H54 (cell line): ENCODE data around the gene KCNAB2.
A peak's percentile ranks its signal among the peaks of the same experiment; 100 is the strongest.
"Not testable (repeated sequence)": the region's sequence is repeated elsewhere in the genome, so short reads cannot be mapped to it uniquely, and the experiment has no call there.

Experiments used
- DNase-seq: peaks from one replicate; pipeline ENCODE4 v3.0.0; 2011; ENCODE audit warnings: low spot score, mixed read lengths; ENCODE audit not compliant: insufficient read length
- FAIRE-seq: peaks from 3 replicates; lab custom pipeline; 2011; peaks lifted over from hg19 to GRCh38; lab: Jason Lieb, UNC
- POLR2A ChIP-seq: IDR thresholded peaks from 2 replicates; pipeline ENCODE4 v1.6.1; 2011; ENCODE audit warnings: low read depth, mild to moderate bottlenecking, low read length

KCNAB2 gene

DNA sequence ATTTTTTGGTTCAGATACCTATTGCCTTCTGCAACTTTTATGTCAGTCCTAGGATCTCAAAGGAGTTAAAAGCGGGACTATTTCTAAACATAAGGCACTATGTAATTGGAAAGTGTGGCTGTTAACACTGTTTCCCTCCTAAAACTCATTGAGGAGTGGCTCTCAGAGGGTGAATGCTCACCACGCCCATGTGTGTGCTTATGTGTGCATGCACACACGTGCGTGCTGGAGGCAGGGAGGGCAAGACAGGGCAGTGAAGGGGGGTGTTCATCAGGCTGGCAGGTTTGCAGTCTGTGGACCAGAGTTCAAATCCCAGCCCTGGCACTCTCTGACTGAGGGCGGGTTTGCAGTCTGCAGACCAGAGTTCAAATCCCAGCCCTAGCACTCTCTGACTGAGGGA lies 22.4 kb downstream of the KCNAB2 start:
- no peak for TF ChIP-seq POLR2A
- FAIRE-seq, result no peak
- no peak for DNase-seq

GRCh38 chr1:6068932-6069331 lies 23.2 kb downstream of the KCNAB2 start:
- FAIRE-seq, result no peak
- no peak for TF ChIP-seq POLR2A
- no peak for DNase-seq

GRCh38 chr1:6069573-6069972 lies 23.9 kb downstream of the KCNAB2 start:
- DNase-seq (no peak), FAIRE-seq (no peak)
- no peak for TF ChIP-seq POLR2A

DNA sequence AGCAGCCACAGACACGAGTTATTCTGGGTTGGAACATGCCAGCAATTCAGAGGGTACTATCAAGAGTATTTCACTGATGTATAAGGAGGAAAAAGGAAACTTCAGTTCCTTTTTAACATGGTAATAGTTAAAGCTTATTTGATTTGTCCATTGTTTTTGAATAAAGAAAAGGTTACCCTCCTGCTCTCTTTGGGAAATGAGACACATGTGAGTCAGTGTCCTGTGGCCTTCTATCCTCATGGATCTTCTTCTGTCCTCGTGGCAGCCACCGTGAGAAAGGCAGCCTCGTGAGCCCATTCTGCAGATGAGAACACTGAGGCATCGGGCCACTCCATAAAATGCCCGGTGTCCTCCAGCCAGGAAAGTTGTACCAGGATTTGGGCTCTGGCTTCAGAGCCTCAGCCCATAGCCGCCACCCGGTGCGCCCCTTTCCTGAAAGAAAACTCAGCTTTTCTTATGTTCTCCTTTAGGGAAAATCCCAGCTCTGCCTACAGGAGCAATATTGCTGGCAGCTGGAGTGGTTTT lies 24.8 kb downstream of the KCNAB2 start:
- TF ChIP-seq POLR2A, result no peak
- DNase-seq (no peak), FAIRE-seq (no peak)

DNA sequence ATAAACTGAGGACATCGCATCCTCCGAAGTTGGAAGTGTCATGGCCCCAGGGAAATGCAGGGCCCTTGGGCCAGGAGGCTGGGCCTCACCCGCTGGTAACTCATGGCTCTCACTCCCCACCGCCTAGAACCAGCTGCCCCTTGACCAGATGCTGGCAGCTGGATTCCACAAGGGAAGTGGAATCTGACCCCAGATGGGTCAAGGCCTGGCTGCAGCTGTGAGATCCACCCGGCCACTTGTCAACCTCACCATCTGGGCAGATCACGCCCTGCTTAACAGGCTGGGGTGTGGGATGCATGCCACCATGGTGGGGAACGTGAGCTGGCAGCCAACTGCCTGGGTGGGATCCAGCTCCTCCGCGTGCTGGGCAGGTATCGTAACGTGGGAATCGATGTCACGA lies 25.5 kb downstream of the KCNAB2 start:
- DNase-seq (no peak), FAIRE-seq (no peak)
- no peak for TF ChIP-seq POLR2A

GRCh38 chr1:6072774-6073479 lies 27.2 kb downstream of the KCNAB2 start:
- no peak for FAIRE-seq
- TF ChIP-seq POLR2A, result no peak

DNA sequence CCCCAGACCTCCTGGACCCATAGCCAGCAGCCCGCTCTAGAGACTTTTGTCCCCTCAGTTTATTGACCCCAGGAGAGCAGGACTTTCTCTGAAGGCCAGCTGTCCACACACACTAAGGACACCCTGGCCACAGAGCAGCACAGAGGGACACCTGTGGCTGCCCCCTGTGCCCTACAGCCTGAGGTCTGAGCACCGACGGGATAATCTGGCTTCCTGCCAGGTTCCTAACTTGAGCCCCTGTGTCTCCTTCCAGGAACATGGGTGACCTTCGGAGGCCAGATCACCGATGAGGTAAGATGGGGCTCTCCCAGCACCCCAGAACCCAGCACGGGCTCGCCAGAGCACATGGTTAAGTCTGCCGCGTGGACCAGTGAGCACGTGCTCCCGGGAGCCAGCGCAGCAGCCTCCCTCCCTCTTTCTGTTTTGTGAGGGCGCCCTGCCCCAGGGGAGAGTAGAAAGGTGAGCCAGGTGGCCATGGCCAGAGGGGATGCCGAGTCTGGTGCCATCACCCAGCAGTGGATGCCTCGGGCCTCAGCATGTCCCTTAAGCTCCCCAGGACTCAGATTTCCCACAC lies 27.9 kb downstream of the KCNAB2 start:
- no peak for DNase-seq
- FAIRE-seq, result no peak
- no peak for TF ChIP-seq POLR2A

More at GRCh38 chr1:6072774-6073479, 27.2 kb downstream of the KCNAB2 start:
- no peak for DNase-seq

DNA sequence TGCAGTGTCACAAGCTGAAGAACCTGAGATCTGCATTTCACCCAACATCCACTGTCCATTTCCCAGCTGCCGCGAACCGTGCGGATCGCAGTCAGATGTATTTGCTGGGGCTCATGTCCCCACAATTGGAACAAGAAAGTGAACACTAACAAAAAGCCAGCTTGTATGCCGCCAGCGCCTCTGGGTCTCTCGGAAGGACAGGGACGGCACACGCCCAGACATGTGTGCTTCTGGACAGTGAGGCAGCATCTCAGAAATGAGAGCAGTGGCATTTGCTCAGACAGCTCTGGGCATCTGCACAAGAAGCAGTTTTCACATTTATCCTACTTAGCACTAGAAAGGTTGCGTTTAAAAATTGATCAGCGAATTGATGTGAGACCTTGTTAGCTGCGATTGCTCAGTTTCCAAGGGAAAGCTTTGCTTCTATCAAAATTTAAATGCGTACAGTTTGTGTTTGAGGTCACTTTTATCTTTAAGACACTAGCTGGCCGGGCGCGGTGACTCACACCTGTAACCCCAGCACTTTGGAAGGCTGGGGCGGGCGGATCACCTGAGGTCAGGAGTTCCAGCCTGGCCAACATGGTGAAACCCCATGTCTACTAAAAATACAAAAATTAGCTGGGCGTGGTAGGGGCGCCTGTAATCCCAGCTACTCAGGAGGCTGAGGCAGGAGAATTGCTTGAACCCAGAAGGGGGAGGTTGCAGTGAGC lies 28.7 kb downstream of the KCNAB2 start:
- DNase-seq, result no peak
- no peak for FAIRE-seq
- no peak for TF ChIP-seq POLR2A

DNA sequence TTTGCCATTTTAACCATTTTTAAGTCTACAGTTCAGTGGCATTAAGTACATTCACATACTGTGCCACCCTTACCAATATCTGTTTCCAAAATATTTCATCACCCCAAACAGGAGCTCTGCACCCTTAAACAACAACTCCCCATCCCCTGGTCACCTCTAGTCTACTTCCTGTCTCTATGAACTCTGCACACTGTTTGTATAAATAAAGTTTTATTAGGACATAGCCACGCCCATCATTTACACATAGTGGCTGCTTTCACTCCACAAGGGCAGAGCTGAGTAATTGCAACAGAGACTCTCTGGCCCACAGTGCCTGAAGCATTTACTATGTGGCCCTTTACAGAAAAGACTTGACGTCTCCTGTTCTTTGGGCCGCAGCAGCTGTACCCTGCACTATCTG lies 30.1 kb downstream of the KCNAB2 start:
- TF ChIP-seq POLR2A, result no peak
- FAIRE-seq, result no peak
- DNase-seq, result peak; percentile 20

- FAIRE-seq, DNase-seq: not testable (repeated sequence)
These were observed 31.4 kb downstream of the KCNAB2 start for GRCh38 chr1:6077061-6077460.

DNA sequence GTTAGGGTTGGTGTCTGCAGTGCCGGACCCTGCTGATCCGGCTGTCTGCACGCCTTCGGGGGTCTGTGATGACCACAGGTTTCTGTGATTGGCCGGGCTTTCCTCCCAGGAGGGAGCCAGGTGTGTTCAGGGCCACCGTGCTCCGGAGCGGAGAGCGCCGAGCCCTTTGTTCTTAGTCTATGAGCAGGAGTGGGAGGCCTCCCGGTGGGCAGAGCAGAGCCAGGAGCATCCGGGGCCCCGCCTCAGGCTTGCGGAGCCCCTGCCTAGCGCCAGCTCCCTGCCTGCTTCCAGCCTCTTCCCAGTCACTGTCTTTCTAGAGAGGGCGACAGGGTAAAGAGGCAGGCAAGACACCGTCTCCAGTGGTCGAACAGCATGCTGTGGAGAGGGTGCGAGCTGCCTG lies 31.8 kb downstream of the KCNAB2 start:
- FAIRE-seq (no peak), DNase-seq (no peak)
- no peak for TF ChIP-seq POLR2A

- DNase-seq, result no peak
- FAIRE-seq, result no peak
- TF ChIP-seq POLR2A, result no peak
These were observed 32.2 kb downstream of the KCNAB2 start for GRCh38 chr1:6077919-6078318.

- no peak for TF ChIP-seq POLR2A
- no peak for FAIRE-seq
- DNase-seq, result no peak
These were observed 34.8 kb downstream of the KCNAB2 start for GRCh38 chr1:6080469-6080868.

DNA sequence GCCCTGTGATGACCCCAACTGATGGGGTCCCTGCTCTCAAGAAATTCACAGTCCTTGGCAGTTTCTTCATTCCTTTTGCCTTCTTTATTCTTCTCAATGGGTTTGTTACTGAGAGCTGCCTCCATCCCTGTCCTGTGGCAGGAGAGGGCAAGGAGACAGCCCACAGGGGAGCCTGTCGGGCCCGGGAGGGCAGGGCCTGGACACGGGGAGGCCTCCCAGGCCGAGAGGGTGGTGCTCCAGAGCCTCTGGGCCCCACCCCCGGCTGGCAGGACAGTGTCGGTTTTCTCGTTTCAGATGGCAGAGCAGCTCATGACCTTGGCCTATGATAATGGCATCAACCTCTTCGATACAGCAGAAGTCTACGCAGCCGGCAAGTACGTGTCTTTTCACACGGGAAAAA lies 36.2 kb downstream of the KCNAB2 start:
- FAIRE-seq (no peak), DNase-seq (no peak)
- TF ChIP-seq POLR2A, result no peak

GRCh38 chr1:6082430-6082971 lies 36.8 kb downstream of the KCNAB2 start:
- DNase-seq (no peak), FAIRE-seq (no peak)
- no peak for TF ChIP-seq POLR2A
